Measurements from ENCODE around the gene CHAF1B. TPM values are rescaled to one million over a fixed set of nuclear protein-coding genes. Genes with fewer than 3 reads are reported as not detected.

CHAF1B gene
- polyA plus RNA-seq, 3 donors = 0.24 TPM; not detected in 2

- peaks cover 73 to 88% of the 10 kb centered on the region in 2 donors for H3K36me3 Mint-ChIP-seq
- H3K27ac Mint-ChIP-seq = peak overlapping the region in 1 of 7 donors; percentile 16
- H3K9me3 ChIP-seq (replicated peaks in 1 of 2; ENCODE audit: control insufficient read depth in 1 of 2, insufficient read depth in 1 of 2, low read length in 2 of 2) = no peaks in the 10 kb centered on the region
Measured at GRCh38 chr21:36347962-36348328, 37.2 kb upstream of the CHAF1B start.

GRCh38 chr21:36349315-36349714 is 35.9 kb upstream of the CHAF1B start:
- H3K9me3 Mint-ChIP-seq = peaks cover 0 to 1% (median 0%) of the 10 kb centered on the region in 7 donors
- H3K27ac Mint-ChIP-seq = no peak overlapping the region
- Histone ChIP-seq H4K20me1 (ENCODE audit: insufficient read depth, low read length) (peaks cover 86% of the 10 kb centered on the region), H3K79me2 (ENCODE audit: insufficient read depth, low read length) (peaks cover 21% of the 10 kb centered on the region), H3K4me2 (replicated peaks; ENCODE audit: extremely low read depth, low read length, poor library complexity, severe bottlenecking) (no peak overlapping the region), H2AFZ (ENCODE audit: insufficient read depth, low read depth, low read length, poor library complexity, severe bottlenecking) (no peak overlapping the region), H3K9ac (ENCODE audit: insufficient read depth, low read length, poor library complexity, severe bottlenecking) (no peak overlapping the region), H3K36me3 (replicated peaks in 1 of 2; ENCODE audit: control insufficient read depth in 1 of 2, insufficient read depth in 2 of 2, low read length in 2 of 2) (peaks cover 86 to 97% of the 10 kb centered on the region in 2 donors), H3K4me1 (ENCODE audit: control insufficient read depth in 1 of 2, insufficient read depth in 2 of 2, low read length in 2 of 2) (no peaks in the 10 kb centered on the region), H3K9me3 (replicated peaks in 1 of 2; ENCODE audit: control insufficient read depth in 1 of 2, insufficient read depth in 1 of 2, low read length in 2 of 2) (no peaks in the 10 kb centered on the region), H3K27me3 (ENCODE audit: control insufficient read depth in 2 of 2, insufficient read depth in 2 of 2, low read length in 2 of 2) (no peaks in the 10 kb centered on the region), H3K4me3 (replicated peaks in 1 of 3; ENCODE audit: low read depth in 2 of 3, low read length in 3 of 3) (no peak overlapping the region), H3K27ac (ENCODE audit: low read depth in 1 of 2, low read length in 2 of 2) (no peak overlapping the region)
- no peak for DNase-seq
- H3K4me3 Mint-ChIP-seq = no peak overlapping the region
- peaks cover 71 to 85% of the 10 kb centered on the region in 2 donors for H3K36me3 Mint-ChIP-seq
- no peak for TF ChIP-seq CTCF (IDR thresholded peaks at IDR 0.05)
- intact Hi-C loops (cut with micrococcal nuclease) = no loop called here
- H3K27me3 Mint-ChIP-seq (ENCODE audit: low read depth in 3 of 3) = no peaks in the 10 kb centered on the region
- no CpG with 5 or more reads among the region's 2 CpGs for whole genome bisulfite sequencing (ENCODE audit: insufficient coverage)
- no peaks in the 10 kb centered on the region for H3K4me1 Mint-ChIP-seq

More at GRCh38 chr21:36347962-36348328, 37.2 kb upstream of the CHAF1B start:
- no peak for DNase-seq
- no peak overlapping the region for H3K4me3 Mint-ChIP-seq
- H3K9ac ChIP-seq (ENCODE audit: insufficient read depth, low read length, poor library complexity, severe bottlenecking) = no peak overlapping the region
- H3K36me3 ChIP-seq (replicated peaks in 1 of 2; ENCODE audit: control insufficient read depth in 1 of 2, insufficient read depth in 2 of 2, low read length in 2 of 2) = peaks cover 95 to 100% of the 10 kb centered on the region in 2 donors
- H3K4me1 Mint-ChIP-seq = no peaks in the 10 kb centered on the region
- intact Hi-C loops (cut with micrococcal nuclease) = no loop called here
- no peak overlapping the region for H3K27ac ChIP-seq (ENCODE audit: low read depth in 1 of 2, low read length in 2 of 2)
- peaks cover 21% of the 10 kb centered on the region for H3K79me2 ChIP-seq (ENCODE audit: insufficient read depth, low read length)
- H2AFZ ChIP-seq (ENCODE audit: insufficient read depth, low read depth, low read length, poor library complexity, severe bottlenecking) = no peak overlapping the region
- peaks cover 81% of the 10 kb centered on the region for H4K20me1 ChIP-seq (ENCODE audit: insufficient read depth, low read length)
- peaks cover 0 to 1% (median 0%) of the 10 kb centered on the region in 7 donors for H3K9me3 Mint-ChIP-seq
- WGBS (ENCODE audit: insufficient coverage) = no CpG with 5 or more reads among the region's 2 CpGs
- H3K27me3 Mint-ChIP-seq (ENCODE audit: low read depth in 3 of 3) = no peaks in the 10 kb centered on the region
- no peak overlapping the region for H3K4me3 ChIP-seq (replicated peaks in 1 of 3; ENCODE audit: low read depth in 2 of 3, low read length in 3 of 3)
- no peak overlapping the region for H3K4me2 ChIP-seq (replicated peaks; ENCODE audit: extremely low read depth, low read length, poor library complexity, severe bottlenecking)
- no peak for TF ChIP-seq CTCF (IDR thresholded peaks at IDR 0.05)
- H3K27me3 ChIP-seq (ENCODE audit: control insufficient read depth in 2 of 2, insufficient read depth in 2 of 2, low read length in 2 of 2) = no peaks in the 10 kb centered on the region
- H3K4me1 ChIP-seq (ENCODE audit: control insufficient read depth in 1 of 2, insufficient read depth in 2 of 2, low read length in 2 of 2) = no peaks in the 10 kb centered on the region

Measured in CD14-positive monocyte (primary cell).